ENCODE measurements around the gene PCDHB16. TPM values are rescaled to one million over a fixed set of nuclear protein-coding genes. Genes with fewer than 3 reads are reported as not detected.
"Not testable (repeated sequence)": the region's sequence is repeated elsewhere in the genome, so short reads cannot be mapped to it uniquely, and the experiment has no call there.

PCDHB16 gene
- total RNA-seq, 1 experiment from 2014 or later, result 1.2 TPM

- DNase-seq, H3K27me3 ChIP-seq, H3K4me3 ChIP-seq, H3K36me3 ChIP-seq, H3K9me3 ChIP-seq: not testable (repeated sequence)
Measured at GRCh38 chr5:141210849-141211248, 28.7 kb downstream of the PCDHB16 start.

GRCh38 chr5:141213656-141214339 is 31.6 kb downstream of the PCDHB16 start, which contains the start of gene PCDHB13:
TSS of gene PCDHB13 (plus strand) at chr5:141213919. CDS start at chr5:141214124, 205 bp downstream.
- not testable (repeated sequence) for H3K9me3 ChIP-seq, H3K4me3 ChIP-seq
- DNase-seq, result peak; percentile 19

GRCh38 chr5:141214583-141214982 is 32.4 kb downstream of the PCDHB16 start:
- not testable (repeated sequence) for H3K36me3 ChIP-seq, H3K9me3 ChIP-seq, DNase-seq, H3K4me3 ChIP-seq, H3K27me3 ChIP-seq

More at GRCh38 chr5:141213656-141214339, 31.6 kb downstream of the PCDHB16 start, which contains the start of gene PCDHB13:
- not testable (repeated sequence) for H3K27me3 ChIP-seq, H3K36me3 ChIP-seq

- not testable (repeated sequence) for H3K27me3 ChIP-seq, H3K4me3 ChIP-seq, DNase-seq, H3K36me3 ChIP-seq, H3K9me3 ChIP-seq
Measured at GRCh38 chr5:141215504-141215903, 33.3 kb downstream of the PCDHB16 start.

- H3K4me3 ChIP-seq, DNase-seq, H3K9me3 ChIP-seq, H3K36me3 ChIP-seq, H3K27me3 ChIP-seq: not testable (repeated sequence)
Measured at GRCh38 chr5:141216035-141216434, 33.8 kb downstream of the PCDHB16 start.

GRCh38 chr5:141223112-141223783 is 41.1 kb downstream of the PCDHB16 start, which contains the start of gene PCDHB14:
TSS of gene PCDHB14 (plus strand) at chr5:141223343. CDS start at chr5:141223506, 163 bp downstream.
- peaks cover 8% of the 10 kb centered on the region for H3K27me3 ChIP-seq
- no peaks in the 10 kb centered on the region for H3K9me3 ChIP-seq
- DNase-seq, result peak; percentile 29
- peak within 1 kb of the TSS; percentile 45 for H3K4me3 ChIP-seq
- no peaks in the 10 kb centered on the region for H3K36me3 ChIP-seq

- H3K36me3 ChIP-seq, DNase-seq, H3K9me3 ChIP-seq, H3K27me3 ChIP-seq, H3K4me3 ChIP-seq: not testable (repeated sequence)
Measured at GRCh38 chr5:141224844-141225243, 42.7 kb downstream of the PCDHB16 start.

- H3K4me3 ChIP-seq, DNase-seq, H3K9me3 ChIP-seq, H3K36me3 ChIP-seq, H3K27me3 ChIP-seq: not testable (repeated sequence)
Measured at GRCh38 chr5:141225421-141225820, 43.2 kb downstream of the PCDHB16 start.

- Histone ChIP-seq H3K36me3 (no peaks in the 10 kb centered on the region), H3K27me3 (no peaks in the 10 kb centered on the region), H3K9me3 (peaks cover 30% of the 10 kb centered on the region), H3K4me3 (peak overlapping the region; percentile 11; the same call in 1 of the 2 replicates)
- no peak for DNase-seq
Measured at GRCh38 chr5:141234109-141234667, 52.0 kb downstream of the PCDHB16 start.

Other genes starting within 250 kb of the PCDHB16 start
- 0.07 TPM in 1 of 2 replicates, not detected in the other for gene PCDHAC2, start 215.9 kb upstream of the PCDHB16 start, total RNA-seq (2014; rRNA removed; shearing (Covaris generic); ENCODE audit: low replicate concordance)
- gene PCDHB1, start 131.0 kb upstream of the PCDHB16 start, total RNA-seq (2014; rRNA removed; shearing (Covaris generic); ENCODE audit: low replicate concordance), result not detected in 2 replicates
- gene PCDHB2, start 87.8 kb upstream of the PCDHB16 start, total RNA-seq (2014; rRNA removed; shearing (Covaris generic); ENCODE audit: low replicate concordance), result 6.0 and 7.0 TPM in 2 replicates
- gene PCDHB3, start 81.9 kb upstream of the PCDHB16 start, total RNA-seq (2014; rRNA removed; shearing (Covaris generic); ENCODE audit: low replicate concordance), result not detected in 2 replicates
- gene PCDHB4, start 60.6 kb upstream of the PCDHB16 start, total RNA-seq (2014; rRNA removed; shearing (Covaris generic); ENCODE audit: low replicate concordance), result not detected in 2 replicates
- 2.3 TPM in 1 of 2 replicates, not detected in the other for gene PCDHB5, start 47.2 kb upstream of the PCDHB16 start, total RNA-seq (2014; rRNA removed; shearing (Covaris generic); ENCODE audit: low replicate concordance)
- gene PCDHB6, start 32.3 kb upstream of the PCDHB16 start, total RNA-seq (2014; rRNA removed; shearing (Covaris generic); ENCODE audit: low replicate concordance), result 0.10 TPM in 1 of 2 replicates, not detected in the other
- 0.46 TPM in 1 of 2 replicates, not detected in the other for gene PCDHB7, start 9.7 kb upstream of the PCDHB16 start, total RNA-seq (2014; rRNA removed; shearing (Covaris generic); ENCODE audit: low replicate concordance)
- not detected in 2 replicates for gene PCDHB8, start 4.6 kb upstream of the PCDHB16 start, total RNA-seq (2014; rRNA removed; shearing (Covaris generic); ENCODE audit: low replicate concordance)
- 1.9 TPM in 1 of 2 replicates, not detected in the other for gene PCDHB9, start 4.8 kb downstream of the PCDHB16 start, total RNA-seq (2014; rRNA removed; shearing (Covaris generic); ENCODE audit: low replicate concordance)
- 0.10 TPM in 1 of 2 replicates, not detected in the other for gene PCDHB10, start 10.0 kb downstream of the PCDHB16 start, total RNA-seq (2014; rRNA removed; shearing (Covaris generic); ENCODE audit: low replicate concordance)
- gene PCDHB11, start 17.2 kb downstream of the PCDHB16 start, total RNA-seq (2014; rRNA removed; shearing (Covaris generic); ENCODE audit: low replicate concordance), result 1.0 TPM in 1 of 2 replicates, not detected in the other
- 0.16 TPM in 1 of 2 replicates, not detected in the other for gene PCDHB12, start 26.3 kb downstream of the PCDHB16 start, total RNA-seq (2014; rRNA removed; shearing (Covaris generic); ENCODE audit: low replicate concordance)
- gene PCDHB13, start 31.5 kb downstream of the PCDHB16 start, total RNA-seq (2014; rRNA removed; shearing (Covaris generic); ENCODE audit: low replicate concordance), result 0.40 TPM in 1 of 2 replicates, not detected in the other
- gene PCDHB14, start 41.0 kb downstream of the PCDHB16 start, total RNA-seq (2014; rRNA removed; shearing (Covaris generic); ENCODE audit: low replicate concordance), result 0.74 and 3.8 TPM in 2 replicates
- 0.07 and 2.0 TPM in 2 replicates for gene PCDHB15, start 63.0 kb downstream of the PCDHB16 start, total RNA-seq (2014; rRNA removed; shearing (Covaris generic); ENCODE audit: low replicate concordance)
- gene SLC25A2, start 121.7 kb downstream of the PCDHB16 start, total RNA-seq (2014; rRNA removed; shearing (Covaris generic); ENCODE audit: low replicate concordance), result not detected in 2 replicates
- 183 and 217 TPM in 2 replicates for gene TAF7, start 138.4 kb downstream of the PCDHB16 start, total RNA-seq (2014; rRNA removed; shearing (Covaris generic); ENCODE audit: low replicate concordance)
- 0.42 and 0.56 TPM in 2 replicates for gene PCDHGA1, start 148.1 kb downstream of the PCDHB16 start, total RNA-seq (2014; rRNA removed; shearing (Covaris generic); ENCODE audit: low replicate concordance)
- gene PCDHGA2, start 156.4 kb downstream of the PCDHB16 start, total RNA-seq (2014; rRNA removed; shearing (Covaris generic); ENCODE audit: low replicate concordance), result not detected in 2 replicates
- gene PCDHGA3, start 161.4 kb downstream of the PCDHB16 start, total RNA-seq (2014; rRNA removed; shearing (Covaris generic); ENCODE audit: low replicate concordance), result not detected in 2 replicates
- 0.59 and 1.3 TPM in 2 replicates for gene PCDHGB1, start 167.7 kb downstream of the PCDHB16 start, total RNA-seq (2014; rRNA removed; shearing (Covaris generic); ENCODE audit: low replicate concordance)
- gene PCDHGA4, start 172.6 kb downstream of the PCDHB16 start, total RNA-seq (2014; rRNA removed; shearing (Covaris generic); ENCODE audit: low replicate concordance), result 0.23 and 0.44 TPM in 2 replicates
- 1.6 and 2.5 TPM in 2 replicates for gene PCDHGB2, start 177.6 kb downstream of the PCDHB16 start, total RNA-seq (2014; rRNA removed; shearing (Covaris generic); ENCODE audit: low replicate concordance)
- gene PCDHGA5, start 181.8 kb downstream of the PCDHB16 start, total RNA-seq (2014; rRNA removed; shearing (Covaris generic); ENCODE audit: low replicate concordance), result not detected in 2 replicates
- gene PCDHGB3, start 187.9 kb downstream of the PCDHB16 start, total RNA-seq (2014; rRNA removed; shearing (Covaris generic); ENCODE audit: low replicate concordance), result 0.81 TPM in 1 of 2 replicates, not detected in the other
- 0.20 and 2.3 TPM in 2 replicates for gene PCDHGA6, start 191.5 kb downstream of the PCDHB16 start, total RNA-seq (2014; rRNA removed; shearing (Covaris generic); ENCODE audit: low replicate concordance)
- 0.07 and 0.67 TPM in 2 replicates for gene PCDHGA7, start 200.4 kb downstream of the PCDHB16 start, total RNA-seq (2014; rRNA removed; shearing (Covaris generic); ENCODE audit: low replicate concordance)
- 0.17 and 0.26 TPM in 2 replicates for gene PCDHGB4, start 205.3 kb downstream of the PCDHB16 start, total RNA-seq (2014; rRNA removed; shearing (Covaris generic); ENCODE audit: low replicate concordance)
- gene PCDHGA8, start 210.2 kb downstream of the PCDHB16 start, total RNA-seq (2014; rRNA removed; shearing (Covaris generic); ENCODE audit: low replicate concordance), result 0.03 and 0.59 TPM in 2 replicates
- 0.53 TPM in 1 of 2 replicates, not detected in the other for gene PCDHGB5, start 215.6 kb downstream of the PCDHB16 start, total RNA-seq (2014; rRNA removed; shearing (Covaris generic); ENCODE audit: low replicate concordance)
- not detected in 2 replicates for gene PCDHGA9, start 220.4 kb downstream of the PCDHB16 start, total RNA-seq (2014; rRNA removed; shearing (Covaris generic); ENCODE audit: low replicate concordance)
- gene PCDHGB6, start 225.6 kb downstream of the PCDHB16 start, total RNA-seq (2014; rRNA removed; shearing (Covaris generic); ENCODE audit: low replicate concordance), result not detected in 2 replicates
- 1.0 and 1.2 TPM in 2 replicates for gene PCDHGA10, start 230.6 kb downstream of the PCDHB16 start, total RNA-seq (2014; rRNA removed; shearing (Covaris generic); ENCODE audit: low replicate concordance)
- 0.10 TPM in 1 of 2 replicates, not detected in the other for gene PCDHGB7, start 235.3 kb downstream of the PCDHB16 start, total RNA-seq (2014; rRNA removed; shearing (Covaris generic); ENCODE audit: low replicate concordance)
- gene PCDHGA11, start 238.7 kb downstream of the PCDHB16 start, total RNA-seq (2014; rRNA removed; shearing (Covaris generic); ENCODE audit: low replicate concordance), result not detected in 2 replicates
- gene PCDHGA12, start 248.1 kb downstream of the PCDHB16 start, total RNA-seq (2014; rRNA removed; shearing (Covaris generic); ENCODE audit: low replicate concordance), result not detected in 2 replicates